HL-60 (cell line): ENCODE measurements around the gene NENF.

Experiments
- POLR2AphosphoS5 ChIP-seq: IDR thresholded peaks from 2 replicates; pipeline ENCODE4 v1.6.1; 2012; ENCODE audit warnings: low read depth
- SPI1 ChIP-seq: IDR thresholded peaks from 2 replicates; pipeline ENCODE4 v1.6.1; 2012; ENCODE audit warnings: low read depth, mild to moderate bottlenecking, borderline replicate concordance
- TF ChIP-seq, protein P1 (sequence below): IDR thresholded peaks from one replicate; pipeline ENCODE4 v1.5.1; 2011; ENCODE audit warnings: low read length, control low read depth, inconsistent platforms; ENCODE audit not compliant: insufficient read depth
- TF ChIP-seq, protein P2 (sequence below): IDR thresholded peaks from 2 replicates; pipeline ENCODE4 v1.6.1; 2012; ENCODE audit warnings: low read depth; ENCODE audit not compliant: insufficient replicate concordance

DNA sequence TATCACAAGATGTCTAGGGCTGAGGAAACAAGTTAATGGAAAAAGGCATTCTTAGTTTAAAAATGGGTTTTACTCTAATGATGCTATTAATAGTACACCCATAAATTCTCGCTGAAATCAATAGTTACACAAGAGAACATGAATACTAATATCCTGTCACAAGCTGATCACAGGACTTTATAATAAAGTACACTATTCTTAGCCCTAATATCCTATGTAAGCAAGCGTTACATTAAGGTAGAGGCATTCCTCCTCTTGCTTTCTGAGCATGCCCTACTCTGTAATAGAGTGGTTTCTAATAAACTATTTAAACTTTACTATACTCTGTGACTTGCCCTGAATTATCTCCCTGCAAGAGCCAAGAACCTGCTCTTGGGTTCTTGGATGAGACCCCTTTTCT lies 11.6 kb upstream of the NENF start:
- TF ChIP-seq, protein P1, sequence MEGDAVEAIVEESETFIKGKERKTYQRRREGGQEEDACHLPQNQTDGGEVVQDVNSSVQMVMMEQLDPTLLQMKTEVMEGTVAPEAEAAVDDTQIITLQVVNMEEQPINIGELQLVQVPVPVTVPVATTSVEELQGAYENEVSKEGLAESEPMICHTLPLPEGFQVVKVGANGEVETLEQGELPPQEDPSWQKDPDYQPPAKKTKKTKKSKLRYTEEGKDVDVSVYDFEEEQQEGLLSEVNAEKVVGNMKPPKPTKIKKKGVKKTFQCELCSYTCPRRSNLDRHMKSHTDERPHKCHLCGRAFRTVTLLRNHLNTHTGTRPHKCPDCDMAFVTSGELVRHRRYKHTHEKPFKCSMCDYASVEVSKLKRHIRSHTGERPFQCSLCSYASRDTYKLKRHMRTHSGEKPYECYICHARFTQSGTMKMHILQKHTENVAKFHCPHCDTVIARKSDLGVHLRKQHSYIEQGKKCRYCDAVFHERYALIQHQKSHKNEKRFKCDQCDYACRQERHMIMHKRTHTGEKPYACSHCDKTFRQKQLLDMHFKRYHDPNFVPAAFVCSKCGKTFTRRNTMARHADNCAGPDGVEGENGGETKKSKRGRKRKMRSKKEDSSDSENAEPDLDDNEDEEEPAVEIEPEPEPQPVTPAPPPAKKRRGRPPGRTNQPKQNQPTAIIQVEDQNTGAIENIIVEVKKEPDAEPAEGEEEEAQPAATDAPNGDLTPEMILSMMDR, result no peak
- TF ChIP-seq POLR2AphosphoS5, result no peak
- no peak for TF ChIP-seq SPI1
- TF ChIP-seq, protein P2, sequence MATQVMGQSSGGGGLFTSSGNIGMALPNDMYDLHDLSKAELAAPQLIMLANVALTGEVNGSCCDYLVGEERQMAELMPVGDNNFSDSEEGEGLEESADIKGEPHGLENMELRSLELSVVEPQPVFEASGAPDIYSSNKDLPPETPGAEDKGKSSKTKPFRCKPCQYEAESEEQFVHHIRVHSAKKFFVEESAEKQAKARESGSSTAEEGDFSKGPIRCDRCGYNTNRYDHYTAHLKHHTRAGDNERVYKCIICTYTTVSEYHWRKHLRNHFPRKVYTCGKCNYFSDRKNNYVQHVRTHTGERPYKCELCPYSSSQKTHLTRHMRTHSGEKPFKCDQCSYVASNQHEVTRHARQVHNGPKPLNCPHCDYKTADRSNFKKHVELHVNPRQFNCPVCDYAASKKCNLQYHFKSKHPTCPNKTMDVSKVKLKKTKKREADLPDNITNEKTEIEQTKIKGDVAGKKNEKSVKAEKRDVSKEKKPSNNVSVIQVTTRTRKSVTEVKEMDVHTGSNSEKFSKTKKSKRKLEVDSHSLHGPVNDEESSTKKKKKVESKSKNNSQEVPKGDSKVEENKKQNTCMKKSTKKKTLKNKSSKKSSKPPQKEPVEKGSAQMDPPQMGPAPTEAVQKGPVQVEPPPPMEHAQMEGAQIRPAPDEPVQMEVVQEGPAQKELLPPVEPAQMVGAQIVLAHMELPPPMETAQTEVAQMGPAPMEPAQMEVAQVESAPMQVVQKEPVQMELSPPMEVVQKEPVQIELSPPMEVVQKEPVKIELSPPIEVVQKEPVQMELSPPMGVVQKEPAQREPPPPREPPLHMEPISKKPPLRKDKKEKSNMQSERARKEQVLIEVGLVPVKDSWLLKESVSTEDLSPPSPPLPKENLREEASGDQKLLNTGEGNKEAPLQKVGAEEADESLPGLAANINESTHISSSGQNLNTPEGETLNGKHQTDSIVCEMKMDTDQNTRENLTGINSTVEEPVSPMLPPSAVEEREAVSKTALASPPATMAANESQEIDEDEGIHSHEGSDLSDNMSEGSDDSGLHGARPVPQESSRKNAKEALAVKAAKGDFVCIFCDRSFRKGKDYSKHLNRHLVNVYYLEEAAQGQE, result no peak
